HFF-Myc (cell line): ENCODE data around the gene HMGXB3.

Experiments used
- DNase-seq: peaks from one replicate; pipeline ENCODE4 v3.0.0-alpha.2; 2011; ENCODE audit warnings: low read depth; ENCODE audit errors: extremely low read depth
- H3K4me3 ChIP-seq: replicated peaks from 2 replicates; pipeline ENCODE4 v1.5.1; 2011; ENCODE audit warnings: low read depth, mild to moderate bottlenecking, control low read depth, low read length
- CTCF ChIP-seq: IDR thresholded peaks from 2 replicates; pipeline ENCODE4 v1.5.1; 2012; ENCODE audit warnings: mild to moderate bottlenecking, low read depth, low read length, control low read depth; ENCODE audit errors: missing control alignments

HMGXB3 gene

GRCh38 chr5:150066436-150066835, 65.9 kb downstream of the HMGXB3 start:
- no peak overlapping the region for H3K4me3 ChIP-seq
- no peak for DNase-seq
- TF ChIP-seq CTCF = no peak

- H3K4me3 ChIP-seq = no peak overlapping the region
- no peak for TF ChIP-seq CTCF
- no peak for DNase-seq
Measured at GRCh38 chr5:150066901-150067396, 66.4 kb downstream of the HMGXB3 start.

GRCh38 chr5:150067405-150067960, 66.9 kb downstream of the HMGXB3 start:
- DNase-seq = no peak
- TF ChIP-seq CTCF = no peak
- no peak overlapping the region for H3K4me3 ChIP-seq

GRCh38 chr5:150068071-150068470, 67.5 kb downstream of the HMGXB3 start:
- TF ChIP-seq CTCF = no peak
- no peak for DNase-seq
- no peak overlapping the region for H3K4me3 ChIP-seq

GRCh38 chr5:150068472-150068871, 67.9 kb downstream of the HMGXB3 start:
- TF ChIP-seq CTCF = no peak
- DNase-seq = no peak
- H3K4me3 ChIP-seq = no peak overlapping the region

GRCh38 chr5:150068961-150069645, 68.6 kb downstream of the HMGXB3 start:
- no peak for TF ChIP-seq CTCF
- H3K4me3 ChIP-seq = no peak overlapping the region
- no peak for DNase-seq
